Neural progenitor cell (in vitro differentiated cells): ENCODE data around the gene INKA1.

ENCODE experiments used
- CTCF ChIP-seq: fragments of 200-600 bp; sonication (generic); IDR thresholded peaks from 2 replicates; pipeline ENCODE4 v1.5.1; 2017; ENCODE audit warnings: antibody characterized with exemption, mild to moderate bottlenecking
- EZH2 ChIP-seq: fragments of 200-600 bp; sonication (generic); IDR thresholded peaks from 2 replicates; pipeline ENCODE4 v1.6.1; 2017; ENCODE audit warnings: antibody characterized with exemption, mild to moderate bottlenecking, moderate library complexity
- EZH2phosphoT487 ChIP-seq: fragments of 200-600 bp; sonication (generic); IDR thresholded peaks from 2 replicates; pipeline ENCODE4 v1.6.1; 2017; ENCODE audit warnings: antibody characterized with exemption

- TF ChIP-seq EZH2, result no peak
- no peak for TF ChIP-seq CTCF
- no peak for TF ChIP-seq EZH2phosphoT487
These were observed 10.5 kb upstream of the INKA1 start for GRCh38 chr3:49792371-49793150.
